HEK293T (cell line): ENCODE data around the gene UBE2G2.

ENCODE experiments used
- CTCF ChIA-PET: fragments of 350-600 bp; formaldehyde crosslinking; extraction: SDS; loops from one replicate; lab custom pipeline; 2021; ENCODE audit warnings: antibody characterized with exemption, inconsistent platforms; lab: Yijun Ruan, JAX
- POLR2A ChIA-PET: fragments of 350-600 bp; formaldehyde crosslinking; extraction: SDS; loops from one replicate; lab custom pipeline; 2020; ENCODE audit warnings: antibody characterized with exemption, inconsistent platforms; lab: Yijun Ruan, JAX
- DNase-seq: peaks from one replicate; pipeline ENCODE4 v3.0.0; 2012; ENCODE audit warnings: mixed read lengths; ENCODE audit errors: extremely low spot score
- ARNT ChIP-seq: fragments of 450-650 bp; IDR thresholded peaks from 2 replicates; pipeline ENCODE4 v1.6.1; 2017; ENCODE audit warnings: mild to moderate bottlenecking
- BHLHE40 ChIP-seq: fragments of 450-650 bp; IDR thresholded peaks from 2 replicates; pipeline ENCODE4 v1.6.1; 2016; ENCODE audit warnings: mild to moderate bottlenecking, moderate library complexity, borderline replicate concordance
- CTBP1 ChIP-seq: fragments of 450-650 bp; IDR thresholded peaks from 2 replicates; pipeline ENCODE4 v1.6.1; 2016; ENCODE audit warnings: borderline replicate concordance
- ELF4 ChIP-seq: fragments of 450-650 bp; IDR thresholded peaks from 2 replicates; pipeline ENCODE4 v1.6.1; 2017; ENCODE audit warnings: antibody characterized with exemption
- FOXA1 ChIP-seq: fragments of 450-650 bp; IDR thresholded peaks from 2 replicates; pipeline ENCODE4 v1.6.1; 2016; ENCODE audit warnings: mild to moderate bottlenecking
- FOXK2 ChIP-seq: fragments of 450-650 bp; IDR thresholded peaks from 2 replicates; pipeline ENCODE4 v1.6.1; 2016; ENCODE audit warnings: mild to moderate bottlenecking
- FOXM1 ChIP-seq: fragments of 450-650 bp; IDR thresholded peaks from 2 replicates; pipeline ENCODE4 v1.6.1; 2017; ENCODE audit warnings: mild to moderate bottlenecking, borderline replicate concordance
- HDGF ChIP-seq: fragments of 450-650 bp; IDR thresholded peaks from 2 replicates; pipeline ENCODE4 v1.6.1; 2017; ENCODE audit warnings: antibody characterized with exemption, borderline replicate concordance
- L3MBTL2 ChIP-seq: fragments of 450-650 bp; conservative IDR thresholded peaks from 2 replicates; pipeline ENCODE4 v1.6.1; 2016; ENCODE audit warnings: mild to moderate bottlenecking
- LEF1 ChIP-seq: fragments of 450-650 bp; IDR thresholded peaks from 2 replicates; pipeline ENCODE4 v1.6.1; 2017; ENCODE audit warnings: mild to moderate bottlenecking, borderline replicate concordance
- NFRKB ChIP-seq: fragments of 450-650 bp; IDR thresholded peaks from 2 replicates; pipeline ENCODE4 v1.6.1; 2016; ENCODE audit warnings: mild to moderate bottlenecking, moderate library complexity
- SP1 ChIP-seq: fragments of 450-650 bp; IDR thresholded peaks from 2 replicates; pipeline ENCODE4 v1.6.1; 2017
- SUZ12 ChIP-seq: fragments of 450-650 bp; IDR thresholded peaks from 2 replicates; pipeline ENCODE4 v1.6.1; 2016; ENCODE audit warnings: mild to moderate bottlenecking
- TARDBP ChIP-seq: fragments of 450-650 bp; IDR thresholded peaks from 2 replicates; pipeline ENCODE4 v1.6.1; 2016
- ZNF384 ChIP-seq: fragments of 450-650 bp; IDR thresholded peaks from 2 replicates; pipeline ENCODE4 v1.6.1; 2016
- TF ChIP-seq, protein P1 (sequence below): fragments of 450-650 bp; IDR thresholded peaks from 2 replicates; pipeline ENCODE4 v1.6.1; 2016

UBE2G2 gene

DNA sequence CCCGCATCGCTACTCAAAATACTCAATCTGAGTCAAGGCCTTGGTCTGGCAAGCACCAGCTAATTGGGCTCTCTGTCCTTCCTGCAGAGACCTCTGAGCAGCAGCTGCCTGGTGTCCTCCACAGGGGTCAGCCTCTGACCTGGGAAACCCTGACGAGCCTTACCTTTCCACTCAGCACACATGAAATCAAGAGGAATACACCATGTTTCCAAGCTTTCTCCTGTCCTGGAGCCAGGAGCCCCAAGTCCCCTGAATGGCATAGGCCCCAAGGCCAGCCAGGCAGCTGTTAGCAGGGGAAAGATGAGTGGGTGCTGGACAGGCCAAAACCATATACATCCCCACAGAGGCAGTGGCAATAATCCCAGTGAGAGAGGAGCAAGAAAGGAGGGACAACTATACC is 63.0 kb downstream of the UBE2G2 start:
- DNase-seq, result no peak
- ChIA-PET CTCF (no interaction called here), POLR2A (no interaction called here)
- TF ChIP-seq FOXK2 (no peak), NFRKB (no peak), SP1 (no peak), BHLHE40 (no peak), ZNF384 (no peak), LEF1 (no peak), ARNT (no peak), CTBP1 (no peak), L3MBTL2 (no peak), SUZ12 (no peak), FOXA1 (no peak), FOXM1 (no peak), ELF4 (no peak), HDGF (no peak), TARDBP (no peak)
- TF ChIP-seq, protein P1, sequence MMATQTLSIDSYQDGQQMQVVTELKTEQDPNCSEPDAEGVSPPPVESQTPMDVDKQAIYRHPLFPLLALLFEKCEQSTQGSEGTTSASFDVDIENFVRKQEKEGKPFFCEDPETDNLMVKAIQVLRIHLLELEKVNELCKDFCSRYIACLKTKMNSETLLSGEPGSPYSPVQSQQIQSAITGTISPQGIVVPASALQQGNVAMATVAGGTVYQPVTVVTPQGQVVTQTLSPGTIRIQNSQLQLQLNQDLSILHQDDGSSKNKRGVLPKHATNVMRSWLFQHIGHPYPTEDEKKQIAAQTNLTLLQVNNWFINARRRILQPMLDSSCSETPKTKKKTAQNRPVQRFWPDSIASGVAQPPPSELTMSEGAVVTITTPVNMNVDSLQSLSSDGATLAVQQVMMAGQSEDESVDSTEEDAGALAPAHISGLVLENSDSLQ, result no peak

DNA sequence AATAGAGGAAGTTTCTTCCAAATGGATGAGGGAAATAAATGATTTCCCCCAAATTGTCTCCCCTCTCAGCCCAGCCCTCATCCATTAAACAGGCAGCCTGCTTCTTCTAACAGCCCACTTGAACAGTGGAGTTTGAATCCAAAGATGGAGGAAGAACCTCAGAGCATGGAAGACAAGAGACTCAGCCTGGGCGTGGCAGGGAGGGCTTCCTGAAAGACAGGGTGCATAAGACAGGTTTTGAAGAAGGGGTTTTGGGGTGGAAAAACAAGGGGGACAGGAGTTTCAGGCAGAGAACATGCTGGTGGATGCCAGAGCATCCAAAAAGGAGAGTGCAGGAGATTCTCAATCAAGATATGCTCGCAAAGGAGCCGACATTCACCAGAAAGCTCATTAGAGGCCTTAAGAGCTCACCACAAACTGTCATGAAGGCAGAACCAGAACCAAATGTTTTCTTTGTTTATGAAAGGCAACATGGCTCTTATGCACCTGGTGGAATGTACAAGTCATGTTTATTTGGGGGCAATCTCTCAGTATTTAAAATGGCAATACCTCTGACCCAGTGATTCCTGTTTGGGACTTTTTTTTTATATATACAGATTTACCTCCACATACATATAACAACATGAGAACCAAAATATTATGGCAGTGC is 63.8 kb downstream of the UBE2G2 start:
- CTCF ChIA-PET, result interaction anchor here (0.7 kb wide), 1 partner anchor 25 kb away, joined by 3 read pairs; no protein-coding TSS in a partner anchor
- POLR2A ChIA-PET, result no interaction called here
- DNase-seq, result no peak
- TF ChIP-seq NFRKB (no peak), FOXA1 (no peak), CTBP1 (no peak), SP1 (no peak), ZNF384 (no peak), FOXM1 (no peak), L3MBTL2 (no peak), TARDBP (no peak)

DNA sequence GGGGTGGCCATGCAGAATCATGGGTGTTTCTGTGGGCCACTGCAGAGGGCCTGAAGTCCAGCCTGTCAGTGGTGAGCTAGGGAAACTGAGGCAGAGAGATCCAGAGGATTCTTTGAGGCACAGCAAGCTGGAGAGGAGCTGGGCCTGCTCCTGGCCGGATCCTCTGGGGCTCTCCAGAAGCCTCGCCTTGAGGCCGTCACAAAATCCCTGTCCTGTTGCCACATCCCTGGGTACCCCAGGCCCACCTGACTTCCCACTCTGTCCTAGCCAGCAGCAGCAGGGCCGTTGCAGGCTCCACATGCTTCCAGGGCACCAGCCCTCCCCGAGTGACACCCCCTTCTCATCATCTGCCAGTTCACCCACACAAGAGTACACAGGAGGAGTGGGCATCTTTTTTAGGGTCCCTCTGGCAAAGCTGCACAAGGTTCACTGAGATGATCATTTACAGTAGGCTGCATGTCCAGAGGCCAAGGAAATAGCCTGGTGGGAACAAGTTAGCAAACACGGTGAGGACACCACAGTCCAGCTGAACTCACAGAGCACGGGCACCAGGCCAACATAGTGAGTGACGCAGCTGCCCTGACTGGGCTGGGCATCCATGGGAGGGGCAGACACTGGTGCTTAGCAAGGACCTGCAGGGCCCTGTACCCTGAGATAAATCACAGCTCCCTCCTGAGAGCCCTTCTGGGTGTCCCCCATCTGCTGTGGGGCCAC is 65.2 kb downstream of the UBE2G2 start:
- no peak for DNase-seq
- POLR2A ChIA-PET, result no interaction called here
- TF ChIP-seq TARDBP (no peak), LEF1 (no peak)
- CTCF ChIA-PET, result no interaction called here

DNA sequence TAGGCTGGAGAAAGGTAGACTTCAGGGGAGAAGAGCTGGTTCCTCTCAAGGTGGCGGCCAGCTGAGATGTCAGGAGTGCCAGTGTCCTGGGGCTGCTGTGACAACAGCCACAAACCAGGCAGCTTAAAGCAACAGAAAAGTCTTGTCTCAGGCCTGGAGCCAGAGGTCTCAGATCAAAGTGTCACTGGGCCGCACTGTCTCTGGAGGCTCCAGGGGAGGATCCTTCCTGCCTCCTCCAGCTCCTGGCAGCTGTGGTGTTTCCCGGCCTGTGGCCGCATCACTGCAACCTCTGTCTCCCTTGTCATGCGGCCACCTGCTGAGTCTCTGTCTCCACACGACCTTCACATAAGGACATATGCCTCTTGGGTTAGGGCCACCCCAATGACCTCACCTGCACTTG is 65.8 kb downstream of the UBE2G2 start:
- ChIA-PET CTCF (no interaction called here), POLR2A (interaction anchor here (0.6 kb wide), 1 partner anchor 10 kb away, joined by 3 read pairs; no protein-coding TSS in a partner anchor)
- no peak for TF ChIP-seq TARDBP
- TF ChIP-seq ZNF384, result no peak
- no peak for TF ChIP-seq LEF1
- TF ChIP-seq ARNT, result no peak
- TF ChIP-seq ELF4, result no peak
- TF ChIP-seq FOXK2, result no peak
- TF ChIP-seq FOXM1, result no peak
- TF ChIP-seq FOXA1, result no peak
- TF ChIP-seq L3MBTL2, result no peak
- DNase-seq, result no peak

DNA sequence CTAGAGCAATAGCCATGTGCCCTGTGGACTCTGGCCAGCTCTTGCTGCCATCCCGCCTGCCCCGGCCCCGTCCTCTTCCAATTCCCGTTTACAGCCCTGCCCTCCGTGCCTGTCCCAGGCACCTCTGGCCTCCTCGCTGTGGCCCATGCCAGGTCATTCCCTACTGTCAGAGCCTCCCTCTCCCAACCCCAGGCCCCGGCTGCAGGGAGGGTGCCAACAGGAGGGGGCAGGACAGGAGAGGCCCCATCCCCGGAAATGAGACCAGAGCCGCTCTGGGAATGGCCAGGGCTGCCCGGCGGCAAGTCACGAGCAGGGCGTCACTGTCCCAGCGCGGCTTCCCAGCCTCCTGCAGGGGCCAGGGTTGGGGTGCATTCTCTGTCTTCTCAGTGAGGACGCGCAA is 66.8 kb downstream of the UBE2G2 start:
- TF ChIP-seq LEF1, result no peak
- no peak for TF ChIP-seq NFRKB
- CTCF ChIA-PET, result no interaction called here
- POLR2A ChIA-PET, result no interaction called here
- DNase-seq, result no peak

DNA sequence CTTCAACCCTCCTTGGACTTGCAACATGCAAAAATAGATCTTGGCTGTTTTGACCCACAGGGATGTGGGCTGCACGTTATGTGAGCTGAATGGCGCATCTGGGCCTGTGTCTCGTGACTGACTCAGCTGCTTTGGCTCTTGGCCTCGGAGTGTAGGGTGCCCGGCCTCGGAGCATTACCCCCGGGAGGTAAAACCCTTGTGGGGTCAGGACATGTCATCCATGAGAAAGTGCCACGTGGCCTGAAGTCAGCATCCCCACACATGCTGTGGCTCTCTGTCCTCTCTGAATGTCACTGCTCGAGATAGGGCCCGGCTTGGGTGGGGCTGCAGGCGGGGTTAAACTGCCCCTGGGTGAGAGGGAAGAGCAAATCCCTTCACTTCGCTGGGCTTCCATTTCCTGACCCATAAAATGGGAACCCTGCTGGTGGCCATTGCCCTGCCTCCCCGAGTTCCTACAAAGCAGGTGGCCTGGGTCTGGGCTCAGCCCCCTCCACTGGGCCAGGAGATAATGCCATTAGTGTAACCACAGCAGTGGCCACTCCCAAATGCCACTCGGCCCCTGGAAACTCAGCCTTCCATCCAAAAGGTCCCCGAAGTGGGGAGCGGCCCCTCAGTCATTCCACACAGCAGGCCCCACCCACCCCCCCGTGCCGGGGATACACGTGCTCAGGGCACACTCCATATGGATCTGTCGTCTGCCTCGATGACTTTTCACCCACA is 67.4 kb downstream of the UBE2G2 start:
- ChIA-PET CTCF (no interaction called here), POLR2A (no interaction called here)
- TF ChIP-seq LEF1, result no peak
- TF ChIP-seq, protein P1, result no peak
- no peak for TF ChIP-seq L3MBTL2
- no peak for TF ChIP-seq SP1
- TF ChIP-seq HDGF, result no peak
- no peak for TF ChIP-seq ARNT
- TF ChIP-seq ZNF384, result no peak
- TF ChIP-seq TARDBP, result no peak
- no peak for TF ChIP-seq FOXM1
- TF ChIP-seq FOXK2, result no peak
- no peak for TF ChIP-seq FOXA1
- TF ChIP-seq ELF4, result no peak
- no peak for TF ChIP-seq NFRKB
- no peak for DNase-seq

DNA sequence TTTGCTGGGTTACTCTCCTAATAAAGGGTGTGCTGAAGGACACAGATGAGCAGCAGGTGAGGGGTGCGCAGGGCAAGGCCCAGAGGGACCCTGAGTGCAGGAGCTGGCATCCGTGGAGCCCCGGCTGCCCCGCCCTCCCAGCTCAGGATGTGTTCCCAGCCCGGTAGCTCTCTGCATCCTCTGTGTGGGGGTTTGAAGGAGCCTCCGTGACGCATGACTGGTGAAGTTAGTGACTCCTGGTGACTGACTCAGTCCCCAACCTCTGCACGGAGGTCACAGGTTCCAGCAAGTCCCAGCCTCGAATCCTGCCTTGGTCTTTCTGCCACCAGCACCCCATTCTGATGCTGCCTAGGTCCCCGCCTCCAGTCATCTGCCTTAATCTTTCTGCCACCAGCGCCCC is 68.7 kb downstream of the UBE2G2 start:
- no peak for DNase-seq
- no peak for TF ChIP-seq CTBP1
- no peak for TF ChIP-seq FOXM1
- no peak for TF ChIP-seq SP1
- TF ChIP-seq FOXK2, result no peak
- no peak for TF ChIP-seq ELF4
- TF ChIP-seq FOXA1, result no peak
- no peak for TF ChIP-seq L3MBTL2
- no peak for TF ChIP-seq HDGF
- no peak for TF ChIP-seq SUZ12
- TF ChIP-seq, protein P1, result no peak
- no peak for TF ChIP-seq LEF1
- no peak for TF ChIP-seq BHLHE40
- TF ChIP-seq NFRKB, result no peak
- TF ChIP-seq ZNF384, result no peak
- no peak for TF ChIP-seq TARDBP
- no peak for TF ChIP-seq ARNT

More for the DNA sequence above, 68.7 kb downstream of the UBE2G2 start:
- ChIA-PET CTCF (no interaction called here), POLR2A (no interaction called here)
